Bone marrow (tissue), 2 donors: Measurements from ENCODE around the gene MYH7.
"Not testable (repeated sequence)": the region's sequence is repeated elsewhere in the genome, so short reads cannot be mapped to it uniquely, and the experiment has no call there.

ENCODE experiments used
- DNase-seq, 2 donors: peaks; one replicate each; lab custom pipeline; 2025; lab: John Stamatoyannopoulos, UW

Gene MYH7

DNA sequence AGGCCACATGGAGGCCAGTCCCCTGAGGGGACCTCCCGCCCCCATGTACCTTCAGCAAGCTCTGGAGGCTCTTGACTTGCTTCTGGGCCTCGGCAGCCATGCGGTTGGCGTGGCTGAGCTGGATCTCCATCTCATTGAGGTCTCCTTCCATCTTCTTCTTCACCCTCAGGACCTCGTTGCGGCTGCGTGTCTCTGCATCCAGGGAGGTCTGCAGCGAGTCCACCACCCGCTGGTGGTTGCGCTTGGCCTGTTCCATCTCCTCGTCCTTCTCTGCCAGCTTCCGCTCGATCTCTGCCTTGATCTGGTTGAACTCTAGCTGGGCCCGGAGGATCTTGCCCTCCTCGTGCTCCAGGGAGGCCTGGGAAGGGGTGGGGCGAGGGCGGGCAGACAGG is 49.2 kb downstream of the MYH7 start:
- not testable (repeated sequence) for DNase-seq

DNA sequence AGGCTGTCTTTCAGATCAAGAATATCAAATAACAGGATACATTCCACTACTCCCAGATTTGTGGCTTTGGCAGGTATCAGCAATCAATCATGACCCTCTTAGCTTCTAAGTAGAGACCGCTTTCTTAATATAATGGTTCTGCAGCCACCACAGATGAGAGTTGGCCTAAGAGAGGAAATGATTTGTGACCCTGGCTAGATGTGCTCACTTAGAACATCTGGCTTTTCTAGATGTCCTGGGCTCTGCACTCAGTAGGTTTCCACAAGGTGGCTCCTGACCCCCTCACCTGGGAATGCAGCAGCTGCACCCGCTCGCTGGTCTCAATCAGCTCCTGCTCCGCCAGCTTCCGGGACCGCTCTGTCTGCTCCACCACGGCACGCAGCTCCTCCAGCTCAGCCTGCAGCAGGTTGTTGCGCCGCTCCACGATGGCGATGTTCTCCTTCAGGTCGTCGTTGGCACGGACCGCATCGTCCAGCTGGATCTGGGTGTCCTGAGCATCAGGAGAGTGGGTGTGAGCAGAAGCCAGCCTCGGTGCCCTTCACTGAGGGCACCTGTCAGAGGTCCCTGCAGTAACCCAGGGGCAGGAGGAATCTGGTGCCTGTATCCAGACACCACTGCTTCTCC is 49.7 kb downstream of the MYH7 start:
- no peak for DNase-seq

DNA sequence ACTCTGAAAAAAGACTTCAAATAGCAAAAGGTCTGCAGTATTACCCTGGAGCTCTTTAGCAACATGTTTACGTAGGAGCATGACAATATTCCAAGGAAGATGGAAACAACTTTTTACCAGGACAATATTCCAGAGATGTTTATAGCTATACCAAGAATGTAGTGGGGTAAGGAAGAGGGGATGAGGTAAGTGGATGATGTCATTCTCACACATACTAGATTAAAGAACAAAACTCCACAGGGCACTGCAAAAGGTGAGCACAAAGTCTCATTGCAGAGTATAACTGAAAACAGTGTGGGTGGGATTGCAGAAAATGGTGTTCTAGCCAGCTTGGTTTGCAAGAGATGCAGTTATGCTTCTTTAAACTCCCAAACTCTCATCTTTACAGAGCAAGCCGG is 50.2 kb downstream of the MYH7 start:
- no peak for DNase-seq

DNA sequence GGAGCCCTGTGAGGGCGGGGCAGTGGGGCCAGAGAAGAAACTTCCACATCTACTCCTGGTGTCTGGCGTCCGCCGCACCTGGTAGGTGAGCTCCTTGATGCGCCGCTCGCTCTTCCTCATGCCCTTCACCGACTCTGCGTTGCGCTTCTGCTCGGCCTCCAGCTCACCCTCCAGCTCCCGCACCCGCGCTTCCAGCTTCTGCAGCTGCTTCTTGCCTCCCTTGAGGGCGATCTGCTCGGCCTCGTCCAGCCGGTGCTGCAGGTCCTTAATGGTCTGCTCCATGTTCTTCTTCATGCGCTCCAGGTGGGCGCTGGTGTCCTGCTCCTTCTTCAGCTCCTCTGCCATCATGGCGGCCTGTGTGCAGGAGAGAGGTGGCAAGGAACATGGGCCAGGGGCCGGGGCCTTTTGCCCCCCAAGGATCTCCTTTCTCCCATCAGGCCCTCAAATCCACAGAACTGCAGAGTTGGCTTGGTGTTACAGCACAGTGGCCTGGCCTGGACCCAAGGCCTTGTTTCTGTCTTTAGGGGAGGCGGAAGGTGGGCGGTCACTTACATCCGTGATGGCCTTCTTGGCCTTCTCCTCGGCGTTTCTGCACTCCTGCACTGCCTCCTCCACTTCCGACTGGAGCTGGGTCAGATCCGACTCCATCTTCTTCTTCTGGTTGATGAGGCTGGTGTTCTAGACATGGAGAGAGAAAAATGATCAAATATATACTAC is 50.9 kb downstream of the MYH7 start:
- no peak for DNase-seq

DNA sequence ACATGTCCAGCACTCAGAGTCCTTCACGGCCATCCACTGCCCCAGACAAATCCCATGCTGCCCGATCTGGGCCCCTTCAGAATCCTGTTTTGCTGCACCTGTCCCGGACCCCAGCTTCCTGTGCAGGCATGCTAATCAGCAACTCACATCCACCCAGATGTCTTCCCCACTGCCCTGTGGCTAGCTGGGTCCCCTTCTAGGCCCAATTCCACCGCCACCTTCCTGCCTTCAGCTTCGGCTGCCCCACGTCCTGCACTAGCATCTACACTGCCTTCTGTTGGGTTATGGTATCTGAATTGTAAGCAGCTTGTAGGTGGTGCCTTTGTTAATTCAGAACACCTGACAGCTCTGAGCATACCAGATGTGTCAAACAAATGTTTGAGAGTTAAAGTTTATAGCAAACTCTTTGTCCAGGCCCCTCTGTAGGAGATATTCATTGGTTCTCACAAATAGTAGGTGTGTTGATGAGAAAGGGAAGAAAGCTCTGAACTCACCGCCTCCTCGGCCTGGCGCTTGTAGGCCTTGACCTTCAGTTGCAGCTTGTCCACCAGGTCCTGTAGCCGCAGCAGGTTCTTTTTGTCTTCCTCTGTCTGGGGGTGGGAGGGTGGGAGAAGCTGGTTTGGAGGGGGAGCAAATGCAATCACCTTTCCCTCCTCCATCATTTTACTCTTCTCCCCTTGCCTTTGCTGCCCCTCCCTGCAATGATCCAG is 52.6 kb downstream of the MYH7 start:
- no peak for DNase-seq

DNA sequence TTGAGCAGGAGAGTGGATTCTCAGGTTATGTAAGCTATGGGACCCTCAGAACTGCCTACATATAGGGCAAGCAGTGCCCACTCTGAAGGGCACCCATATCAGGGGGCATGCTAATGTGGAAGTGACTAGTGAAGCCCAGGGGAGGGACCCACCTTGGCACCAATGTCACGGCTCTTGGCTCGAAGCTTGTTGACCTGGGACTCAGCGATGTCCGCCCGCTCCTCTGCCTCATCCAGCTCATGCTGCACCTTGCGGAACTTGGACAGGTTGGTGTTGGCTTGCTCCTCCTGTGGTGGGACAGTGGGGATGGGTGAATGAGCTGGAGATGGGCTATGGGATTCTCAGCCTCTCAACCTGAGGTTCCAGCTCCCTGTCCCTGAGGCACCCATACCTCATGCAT is 53.2 kb downstream of the MYH7 start:
- no peak for DNase-seq

DNA sequence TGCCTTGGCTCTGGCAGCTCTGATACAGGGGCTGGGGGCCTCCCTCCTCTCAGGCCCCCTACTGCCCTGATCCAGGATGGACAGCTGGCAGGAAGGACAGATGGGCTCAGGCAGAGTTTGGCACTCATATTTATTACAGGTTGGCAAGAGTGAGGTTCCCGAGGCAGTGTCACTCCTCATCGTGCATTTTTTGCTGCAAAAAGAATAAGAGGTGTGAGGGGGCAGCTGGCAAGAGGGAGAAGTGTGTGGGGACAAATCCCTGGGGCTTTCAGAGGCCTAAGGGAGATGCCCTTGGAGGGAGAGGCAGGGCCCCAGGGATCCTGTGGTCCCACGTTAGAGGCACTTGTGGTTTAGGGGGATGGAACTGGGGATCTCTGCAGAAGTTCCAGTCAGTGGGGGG is 53.6 kb downstream of the MYH7 start:
- DNase-seq, result no peak

DNA sequence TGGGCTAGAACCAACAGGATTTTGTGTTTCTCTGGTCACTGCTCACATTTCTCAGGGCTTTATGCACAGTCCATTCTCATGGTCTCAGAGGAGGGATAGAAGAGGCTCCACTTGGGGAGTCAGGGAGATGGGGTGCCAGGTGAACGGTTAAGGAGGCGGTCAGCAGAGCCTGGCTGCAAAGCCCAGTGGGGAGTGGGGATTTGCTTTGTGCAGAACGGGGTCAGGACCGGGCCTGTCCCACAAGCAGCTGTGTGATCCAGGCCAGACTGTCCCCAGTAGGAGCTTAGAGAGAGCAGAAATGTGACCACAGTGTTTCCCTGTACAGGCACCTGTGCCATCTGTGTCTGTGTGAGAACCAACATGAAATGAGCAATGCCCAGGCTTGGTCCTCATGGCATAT is 54.5 kb downstream of the MYH7 start:
- no peak for DNase-seq

DNA sequence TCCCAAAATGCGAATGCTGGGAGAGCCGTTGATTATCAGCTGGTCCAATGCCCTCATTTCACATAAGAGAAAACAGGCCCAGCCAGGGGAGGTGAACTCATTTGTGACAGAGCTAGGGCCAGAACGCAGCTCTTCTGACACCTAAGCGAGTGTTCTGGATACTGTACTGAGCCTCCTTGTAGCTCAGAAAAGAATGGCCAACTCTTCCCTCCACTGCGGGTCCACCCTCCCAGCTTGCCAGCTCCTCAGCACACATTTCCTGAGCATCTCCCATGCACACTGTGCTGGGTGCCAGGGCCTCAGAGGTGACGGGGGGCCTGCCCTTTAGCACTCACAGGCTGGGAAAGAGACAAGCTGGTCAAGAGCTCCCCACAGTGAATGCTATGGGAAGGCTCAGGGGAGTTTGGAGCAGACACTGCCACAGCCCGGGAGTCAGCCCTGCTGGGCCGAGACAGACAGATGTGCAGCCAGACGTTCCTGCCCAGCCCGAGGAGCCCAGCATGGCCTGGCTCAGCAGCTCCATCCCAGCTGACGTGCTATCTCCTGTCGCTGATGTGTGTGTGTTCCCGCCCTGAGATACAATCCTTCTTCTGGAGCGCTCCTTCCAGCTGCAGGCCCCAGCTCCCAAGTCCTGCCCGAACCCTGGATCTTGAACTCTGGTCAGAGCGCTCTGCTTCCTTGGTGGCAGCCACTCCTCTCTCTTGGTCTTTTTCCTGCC is 55.1 kb downstream of the MYH7 start:
- DNase-seq, result no peak

DNA sequence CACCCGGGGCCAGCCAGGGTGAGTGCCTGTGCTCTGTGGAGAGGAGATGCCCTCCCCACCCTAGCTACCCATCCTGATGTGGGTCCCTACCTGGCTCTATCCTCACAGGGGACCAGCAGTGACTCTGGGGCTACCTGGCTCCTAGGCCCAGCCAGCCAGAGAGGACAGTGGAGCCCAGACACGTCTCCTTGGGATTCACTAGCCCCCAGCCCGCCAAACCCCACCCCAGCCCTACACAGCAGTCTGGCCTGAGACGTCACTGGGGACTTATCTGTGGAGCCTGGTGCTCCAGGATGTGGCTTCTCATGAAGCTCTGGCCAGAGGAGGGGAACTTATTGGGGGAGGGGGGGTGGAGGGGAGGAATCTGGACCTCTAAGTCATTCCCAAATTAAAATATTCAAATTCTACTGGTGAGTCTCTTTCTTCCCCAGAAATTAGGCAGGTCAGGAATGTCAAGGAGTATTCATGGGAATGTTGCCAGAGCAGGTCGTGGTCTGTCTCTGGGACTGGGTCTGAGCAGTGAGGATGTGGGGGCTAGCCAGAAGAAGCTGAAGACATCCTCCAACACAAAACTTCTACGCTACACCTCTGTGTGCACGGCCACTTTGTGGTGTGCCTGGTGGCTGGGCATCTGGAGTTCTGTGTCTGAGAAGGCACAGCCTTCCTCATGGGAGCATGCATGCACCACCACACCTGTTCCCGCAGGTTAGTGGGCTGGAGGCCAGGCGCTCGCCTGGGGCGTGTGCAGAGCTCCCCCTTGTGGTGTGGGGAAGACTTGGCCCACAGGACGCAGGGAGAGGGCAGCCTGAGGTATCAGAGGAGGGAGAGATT is 55.9 kb downstream of the MYH7 start:
- DNase-seq, result peak in 1 of 2 donors; percentile 3

DNA sequence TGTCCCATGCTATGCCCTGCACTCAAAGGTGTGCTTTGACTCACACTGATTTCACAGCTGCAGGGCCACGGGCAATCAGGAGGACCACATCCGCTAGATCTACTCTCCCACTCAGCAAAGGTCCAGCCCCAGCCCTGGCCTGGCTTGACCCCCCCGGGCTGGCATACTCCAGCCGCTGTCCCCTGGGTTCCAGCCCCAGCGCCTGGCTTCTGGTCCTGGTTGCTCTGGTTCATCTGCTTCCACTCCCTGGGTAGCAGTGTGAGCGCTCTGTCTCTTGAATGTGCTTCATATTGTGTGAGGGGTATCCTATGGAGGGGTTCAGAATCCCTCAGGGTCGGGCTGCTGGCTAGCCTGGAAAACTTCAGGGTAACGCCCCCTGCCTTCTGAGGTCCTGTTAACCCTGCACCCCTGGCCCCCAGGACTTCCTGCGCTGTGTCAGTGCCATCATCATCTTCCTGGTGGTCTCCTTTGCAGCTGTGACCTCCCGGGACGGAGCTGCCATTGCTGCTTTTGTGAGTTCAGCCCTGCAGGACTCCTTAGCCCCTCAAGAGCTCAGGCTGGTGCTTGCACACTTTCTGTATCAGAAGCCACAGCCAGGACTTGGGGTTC is 56.7 kb downstream of the MYH7 start:
- no peak for DNase-seq

DNA sequence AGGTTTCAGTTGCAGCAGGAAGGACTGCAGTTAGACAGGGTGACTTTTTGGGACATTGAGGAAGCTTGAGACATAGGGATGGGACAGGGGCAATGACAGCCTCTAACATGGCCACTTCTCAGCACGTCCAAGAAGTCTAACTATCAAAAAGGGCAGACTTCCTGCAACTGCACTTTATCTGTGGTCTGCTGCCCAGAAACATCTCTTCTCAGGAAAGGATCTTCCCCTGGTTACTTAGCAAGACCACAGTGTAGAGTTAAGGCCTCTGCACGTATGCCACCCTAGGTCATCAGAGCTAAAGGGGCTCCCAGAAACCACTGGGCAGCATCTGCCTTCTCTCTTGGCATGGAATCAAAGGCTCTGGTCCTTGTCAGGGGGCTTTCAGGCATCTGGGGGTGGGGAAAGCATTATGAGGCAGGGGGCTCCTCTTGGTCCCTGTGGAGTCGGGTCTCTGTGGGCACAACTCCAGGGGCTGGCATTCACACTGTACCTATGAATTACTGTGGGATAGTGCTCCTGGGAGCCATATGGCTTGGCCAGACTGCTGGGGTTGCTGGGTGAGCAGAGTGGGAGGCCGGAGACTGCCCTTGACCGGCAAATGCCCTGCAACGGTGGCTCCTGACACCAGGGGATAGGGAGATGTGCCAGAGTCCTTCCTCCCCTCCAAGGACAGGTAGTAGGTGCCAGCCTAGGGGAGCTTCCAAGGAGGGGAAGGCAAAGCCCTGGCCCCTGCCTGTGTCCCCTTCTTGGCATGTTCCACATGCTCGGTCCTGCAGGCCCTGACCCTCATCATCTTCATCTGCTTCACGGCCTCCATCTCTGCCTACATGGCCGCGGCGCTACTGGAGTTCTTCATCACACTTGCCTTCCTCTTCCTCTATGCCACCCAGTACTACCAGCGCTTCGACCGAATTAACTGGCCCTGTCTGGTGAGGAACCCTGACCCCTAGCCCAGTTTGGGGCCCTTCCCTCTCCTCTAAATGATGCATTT is 57.6 kb downstream of the MYH7 start:
- no peak for DNase-seq

DNA sequence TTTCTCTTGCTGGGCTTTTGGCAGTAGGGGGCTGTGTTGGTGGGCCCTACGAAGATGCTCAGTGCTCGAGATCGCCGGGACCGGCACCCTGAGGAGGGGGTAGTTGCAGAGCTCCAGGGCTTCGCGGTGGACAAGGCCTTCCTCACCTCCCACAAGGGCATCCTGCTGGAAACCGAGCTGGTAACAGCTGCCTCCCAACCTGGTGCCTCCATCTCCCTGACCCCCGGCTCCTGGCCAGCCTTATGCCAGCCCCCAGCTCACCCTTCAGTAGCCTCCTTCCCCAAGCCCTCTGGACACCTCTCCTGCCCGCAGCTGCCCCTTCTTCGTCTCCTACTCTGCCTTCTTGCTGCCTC is 58.3 kb downstream of the MYH7 start:
- no peak for DNase-seq

DNA sequence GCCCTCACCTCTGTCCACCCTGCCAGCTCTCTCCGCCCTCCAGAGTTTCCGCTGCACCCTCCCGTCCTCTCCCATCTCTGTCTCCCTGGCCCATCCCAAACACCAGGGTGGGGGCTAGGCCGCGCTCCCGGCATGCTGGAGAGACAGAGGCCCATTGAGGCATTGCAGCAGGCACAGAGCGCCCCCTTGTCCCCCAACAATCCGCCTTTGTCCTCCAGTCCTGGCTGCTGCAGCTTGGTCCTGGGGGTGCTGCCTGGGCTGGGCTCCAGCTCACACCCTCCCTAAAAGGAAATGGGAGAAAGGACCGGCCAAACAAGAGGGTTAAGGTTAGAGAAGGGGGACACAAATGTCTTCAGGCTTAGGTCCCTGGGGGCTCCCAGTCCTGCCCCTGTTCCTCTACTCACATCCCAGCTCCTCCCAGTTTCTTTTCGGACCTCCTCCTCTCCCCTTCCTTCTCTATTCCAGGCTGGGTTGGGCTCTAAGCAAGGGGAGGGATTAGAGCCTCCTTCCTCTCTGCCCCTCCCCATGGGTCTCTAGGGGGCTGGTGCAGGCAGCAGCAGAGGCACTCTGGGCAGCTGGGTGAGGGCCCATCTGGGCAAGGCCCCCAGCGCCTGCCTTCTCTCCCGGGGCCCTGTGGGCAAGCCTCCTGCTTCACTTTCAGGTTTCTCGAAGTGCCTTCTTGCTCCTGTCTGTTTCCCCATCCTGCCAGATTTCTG is 58.8 kb downstream of the MYH7 start, which contains the start of gene CMTM5:
Gene CMTM5, plus strand, starts transcription at position 565 of the 716 bp plus-strand sequence. CDS start 206 bp downstream, outside the sequence.
- no peak for DNase-seq

DNA sequence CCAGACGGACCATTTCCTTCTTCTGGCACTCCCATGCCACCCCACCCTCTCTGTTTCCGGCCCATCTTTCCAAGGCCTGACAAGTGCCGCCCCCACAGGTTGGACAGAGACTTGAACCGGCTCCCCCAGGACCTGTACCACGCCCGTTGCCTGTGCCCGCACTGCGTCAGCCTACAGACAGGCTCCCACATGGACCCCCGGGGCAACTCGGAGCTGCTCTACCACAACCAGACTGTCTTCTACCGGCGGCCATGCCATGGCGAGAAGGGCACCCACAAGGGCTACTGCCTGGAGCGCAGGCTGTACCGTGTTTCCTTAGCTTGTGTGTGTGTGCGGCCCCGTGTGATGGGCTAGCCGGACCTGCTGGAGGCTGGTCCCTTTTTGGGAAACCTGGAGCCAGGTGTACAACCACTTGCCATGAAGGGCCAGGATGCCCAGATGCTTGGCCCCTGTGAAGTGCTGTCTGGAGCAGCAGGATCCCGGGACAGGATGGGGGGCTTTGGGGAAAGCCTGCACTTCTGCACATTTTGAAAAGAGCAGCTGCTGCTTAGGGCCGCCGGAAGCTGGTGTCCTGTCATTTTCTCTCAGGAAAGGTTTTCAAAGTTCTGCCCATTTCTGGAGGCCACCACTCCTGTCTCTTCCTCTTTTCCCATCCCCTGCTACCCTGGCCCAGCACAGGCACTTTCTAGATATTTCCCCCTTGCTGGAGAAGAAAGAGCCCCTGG is 59.8 kb downstream of the MYH7 start:
- DNase-seq, result no peak

DNA sequence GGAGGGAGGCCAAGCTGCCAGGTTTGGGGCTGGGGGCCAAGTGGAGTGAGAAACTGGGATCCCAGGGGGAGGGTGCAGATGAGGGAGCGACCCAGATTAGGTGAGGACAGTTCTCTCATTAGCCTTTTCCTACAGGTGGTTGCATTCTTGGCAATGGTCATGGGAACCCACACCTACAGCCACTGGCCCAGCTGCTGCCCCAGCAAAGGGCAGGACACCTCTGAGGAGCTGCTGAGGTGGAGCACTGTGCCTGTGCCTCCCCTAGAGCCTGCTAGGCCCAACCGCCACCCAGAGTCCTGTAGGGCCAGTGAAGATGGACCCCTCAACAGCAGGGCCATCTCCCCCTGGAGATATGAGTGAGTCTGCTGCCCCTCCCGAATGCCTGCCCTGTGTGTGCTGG is 62.4 kb downstream of the MYH7 start:
- no peak for DNase-seq

DNA sequence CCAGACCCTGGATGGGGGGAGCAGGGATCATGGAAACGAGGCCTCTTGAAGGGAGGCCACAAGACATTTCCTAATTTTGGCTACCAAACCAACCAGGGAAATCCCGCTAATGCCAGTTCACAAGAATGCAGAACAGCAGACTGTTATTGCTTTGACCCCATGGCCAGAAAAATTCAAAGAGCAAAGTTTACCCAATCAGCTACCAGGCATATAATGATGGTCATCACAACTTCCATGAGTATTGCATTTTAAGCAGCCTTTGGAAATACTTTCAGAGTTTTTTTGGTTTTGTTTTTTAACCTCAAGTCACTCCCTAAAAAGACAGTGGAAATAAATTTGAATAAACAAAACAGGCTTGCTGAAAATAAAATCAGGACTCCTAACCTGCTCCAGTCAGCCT is 63.0 kb downstream of the MYH7 start, which contains the start of gene IL25:
Gene IL25, plus strand, starts transcription at position 301 of the 400 bp plus-strand sequence.
- DNase-seq, result no peak

DNA sequence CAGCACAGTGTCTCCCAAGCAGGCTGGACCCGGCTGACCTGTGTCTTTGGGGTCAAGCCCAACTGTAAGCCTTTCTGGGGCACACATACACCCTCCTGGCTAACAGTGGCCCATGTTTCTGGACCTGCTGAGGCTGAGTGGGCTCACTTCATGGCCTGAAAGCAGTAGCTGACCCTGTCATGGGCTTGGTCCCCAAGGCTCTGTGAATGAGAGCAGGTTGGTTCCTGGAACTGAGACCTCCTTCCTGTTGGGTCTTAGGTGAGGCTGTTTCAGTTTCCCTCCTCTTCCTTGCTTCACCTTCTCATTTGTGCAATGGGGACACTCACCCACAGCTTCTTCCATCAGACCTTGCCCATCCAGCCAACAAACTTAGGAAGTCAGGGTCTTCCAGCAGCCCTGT is 63.6 kb downstream of the MYH7 start:
- no peak for DNase-seq

DNA sequence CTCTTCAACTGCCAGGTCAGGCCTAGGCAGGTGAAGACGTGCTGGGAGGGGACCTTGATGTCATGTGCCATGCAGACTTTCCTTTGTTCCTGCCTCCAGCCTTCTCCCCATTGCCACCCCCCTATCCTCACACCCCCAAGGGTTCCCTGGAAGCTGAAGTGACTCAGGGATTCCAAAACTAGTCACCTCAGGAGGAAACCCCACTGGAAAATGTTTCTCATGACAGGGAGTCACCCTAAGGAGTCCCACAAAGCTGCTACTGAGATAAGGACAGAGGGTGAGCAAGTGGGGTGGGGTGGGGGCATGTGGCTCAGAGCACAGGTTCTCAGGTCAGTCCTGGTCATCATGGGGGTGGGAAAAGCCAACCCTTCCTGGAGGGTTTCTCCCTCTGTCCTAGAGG is 65.2 kb downstream of the MYH7 start:
- no peak for DNase-seq
